Skin epidermis (tissue), 12 donors: ENCODE results near the gene POU2F1.

Experiments used
- H3K27ac ChIP-seq, 21 experiments: fragments of 200-600 bp; sonication (generic) in 11 of 21; one replicate each; pipeline ENCODE4 v1.5.0; 2020; ENCODE audit warnings: mild to moderate bottlenecking in 3 of 21, inconsistent platforms in 2 of 21, moderate library complexity in 2 of 21
- H3K4me3 ChIP-seq, 7 experiments: fragments of 200-600 bp; sonication (generic) in 2 of 7; one replicate each; pipeline ENCODE4 v1.5.0; 2020; ENCODE audit warnings: inconsistent platforms in 2 of 7, mild to moderate bottlenecking in 2 of 7, moderate library complexity in 1 of 7

POU2F1 gene

DNA sequence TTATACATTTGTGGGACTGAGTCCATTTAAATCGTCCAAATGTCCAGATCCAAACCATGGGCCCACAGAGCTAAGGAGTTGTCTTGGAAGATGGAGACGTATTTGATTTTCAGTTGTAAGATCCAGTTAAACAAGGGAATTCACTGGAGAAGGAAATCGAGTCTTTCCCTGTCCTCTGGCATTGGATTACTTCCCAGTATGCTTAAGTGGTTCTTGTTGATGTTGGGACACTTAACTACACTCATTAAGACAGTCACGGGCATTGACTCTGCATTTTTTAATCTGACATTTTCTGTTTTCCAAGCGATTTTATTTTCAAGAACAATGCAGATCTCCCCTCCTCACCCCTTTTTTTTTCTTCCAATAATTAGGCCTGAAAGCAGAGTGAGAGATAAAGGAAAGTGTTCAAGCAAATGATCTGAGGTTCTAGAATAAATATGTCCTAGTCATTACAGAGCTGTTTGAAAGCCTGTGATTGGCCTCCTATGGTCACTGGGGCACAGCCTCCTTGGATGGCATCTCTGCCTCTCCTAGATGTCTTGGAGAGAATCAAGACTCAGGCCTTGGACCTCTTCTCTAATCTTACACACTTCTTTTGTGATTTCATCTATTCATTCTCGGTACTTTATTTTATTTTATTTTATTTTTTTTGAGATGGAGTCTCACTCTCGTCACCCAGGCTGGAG lies 248.7 kb downstream of the POU2F1 start:
- Histone ChIP-seq H3K27ac (no peak overlapping the region), H3K4me3 (no peak overlapping the region)

GRCh38 chr1:167471568-167471967 lies 250.9 kb downstream of the POU2F1 start:
- Histone ChIP-seq H3K27ac (no peak overlapping the region), H3K4me3 (no peak overlapping the region)

- no peak overlapping the region for H3K4me3 ChIP-seq
- H3K27ac ChIP-seq, result peak overlapping the region in 2 of 21 experiments; percentile 8 to 76
Observed at GRCh38 chr1:167472752-167473521, 252.3 kb downstream of the POU2F1 start.

DNA sequence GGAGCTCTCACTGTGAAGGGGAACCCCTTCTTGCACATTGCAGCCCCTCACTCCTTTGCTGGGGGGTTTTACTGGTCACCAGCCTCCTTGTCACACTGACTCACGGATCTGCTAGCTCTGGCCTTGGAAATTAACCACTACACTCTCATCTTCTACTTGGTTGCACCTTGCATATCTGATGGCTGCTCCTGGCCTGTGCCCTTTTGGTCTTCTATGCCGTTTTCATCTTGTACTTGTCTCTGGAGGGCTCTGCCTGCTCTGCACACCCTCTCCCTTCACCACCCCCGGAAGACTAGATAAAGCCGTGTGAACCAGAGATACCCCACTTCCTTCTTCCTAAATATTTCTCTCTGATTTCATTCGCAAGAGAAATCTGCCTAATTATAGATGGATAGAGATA lies 253.1 kb downstream of the POU2F1 start:
- Histone ChIP-seq H3K27ac (peak overlapping the region in 2 of 21 experiments; percentile 37 to 76), H3K4me3 (no peak overlapping the region)

GRCh38 chr1:167474191-167474641 lies 253.5 kb downstream of the POU2F1 start:
- H3K4me3 ChIP-seq, result no peak overlapping the region
- H3K27ac ChIP-seq, result peak overlapping the region in 4 of 21 experiments; percentile 14 to 76 (median 32)

GRCh38 chr1:167476061-167476460 lies 255.4 kb downstream of the POU2F1 start:
- H3K4me3 ChIP-seq, result no peak overlapping the region
- H3K27ac ChIP-seq, result no peak overlapping the region
